Measurements from ENCODE around the gene F2R. TPM values are rescaled to one million over a fixed set of nuclear protein-coding genes. Genes with fewer than 3 reads are reported as not detected.

The F2R gene
- polyA plus RNA-seq (2013, experiment 1 of 2), result 368 TPM
- polyA plus RNA-seq (2013, experiment 2 of 2), result 390 TPM

DNA sequence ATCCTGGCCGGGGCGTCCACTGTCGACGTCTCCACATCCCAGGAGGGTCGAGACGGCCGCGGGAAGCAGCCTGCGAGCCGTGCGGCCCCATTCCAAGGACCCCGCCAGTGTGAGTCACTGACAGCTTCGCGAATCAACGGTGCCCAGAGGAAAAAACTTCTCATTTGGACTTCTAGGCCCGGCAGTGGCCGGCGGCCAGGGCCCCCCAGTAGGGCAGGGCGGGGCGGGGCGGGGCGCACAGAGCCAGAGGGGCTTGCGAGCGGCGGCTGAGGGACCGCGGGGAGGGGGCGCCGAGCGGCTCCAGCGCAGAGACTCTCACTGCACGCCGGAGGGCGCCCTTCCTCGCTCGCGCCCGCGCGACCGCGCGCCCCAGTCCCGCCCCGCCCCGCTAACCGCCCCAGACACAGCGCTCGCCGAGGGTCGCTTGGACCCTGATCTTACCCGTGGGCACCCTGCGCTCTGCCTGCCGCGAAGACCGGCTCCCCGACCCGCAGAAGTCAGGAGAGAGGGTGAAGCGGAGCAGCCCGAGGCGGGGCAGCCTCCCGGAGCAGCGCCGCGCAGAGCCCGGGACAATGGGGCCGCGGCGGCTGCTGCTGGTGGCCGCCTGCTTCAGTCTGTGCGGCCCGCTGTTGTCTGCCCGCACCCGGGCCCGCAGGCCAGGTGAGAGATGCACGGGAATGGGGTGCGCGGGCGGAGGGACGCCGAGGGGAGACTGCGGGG, at the start of gene F2R:
Gene F2R (plus strand): TSS at position 391 of the 720 bp plus-strand sequence. CDS start 182 bp downstream, at position 573.
- peaks cover 17% of the 10 kb centered on the region for H3K4me1 ChIP-seq (ENCODE audit: control insufficient read depth, insufficient read depth, low read depth, low read length)
- H4K8ac ChIP-seq (ENCODE audit: low read length), result peak within 1 kb of the TSS; percentile 98

GRCh38 chr5:76667495-76667894, 48.4 kb upstream of the F2R start:
- Histone ChIP-seq H3K79me1 (replicated peaks; ENCODE audit: low read length, poor library complexity, severe bottlenecking) (no peaks in the 10 kb centered on the region), H4K8ac (ENCODE audit: low read length) (no peak overlapping the region), H2AK5ac (ENCODE audit: low read length, severe bottlenecking) (no peak overlapping the region), H2BK15ac (ENCODE audit: low read depth, poor library complexity, severe bottlenecking) (no peak overlapping the region), H2BK120ac (ENCODE audit: low read depth, low read length) (no peak overlapping the region), H3K36me3 (ENCODE audit: control insufficient read depth in 1 of 2, insufficient read depth in 2 of 2, low read depth in 1 of 2, low read length in 2 of 2) (no peaks in the 10 kb centered on the region), H3K14ac (ENCODE audit: low read length in 2 of 2) (peak overlapping the region in 1 of 2 experiments; percentile 65), H3K4me1 (ENCODE audit: control insufficient read depth, insufficient read depth, low read depth, low read length) (peaks cover 6% of the 10 kb centered on the region), H2BK12ac (ENCODE audit: low read length in 2 of 2) (peak overlapping the region in 1 of 2 experiments; percentile 86), H3K18ac (ENCODE audit: low read depth in 1 of 2, low read length in 2 of 2) (no peak overlapping the region), H3K4me3 (ENCODE audit: insufficient read depth in 1 of 2, low read depth in 1 of 2, low read length in 2 of 2) (no peak overlapping the region), H3K9me3 (ENCODE audit: control insufficient read depth, low read length) (no peaks in the 10 kb centered on the region), H3K23ac (ENCODE audit: low read length in 2 of 2) (no peak overlapping the region), H3K4ac (ENCODE audit: low read depth in 1 of 2, low read length in 2 of 2) (peak overlapping the region in 1 of 2 experiments; percentile 75), H3K27ac (ENCODE audit: low read length, poor library complexity, severe bottlenecking) (no peak overlapping the region), H4K91ac (ENCODE audit: low read length) (no peak overlapping the region), H3K9ac (ENCODE audit: low read length) (no peak overlapping the region), H3K27me3 (ENCODE audit: control insufficient read depth in 1 of 2, insufficient read depth in 1 of 2, low read length in 2 of 2) (no peaks in the 10 kb centered on the region), H3K4me2 (ENCODE audit: low read length, poor library complexity, severe bottlenecking) (no peak overlapping the region), H2AFZ (ENCODE audit: low read depth, low read length) (no peak overlapping the region), H2BK5ac (ENCODE audit: low read depth, low read length, poor library complexity, severe bottlenecking) (no peak overlapping the region)
- 62% methylated on average over 1 of the region's 2 CpGs for WGBS
- DNase-seq, result no peak

More for the DNA sequence above, at the start of gene F2R:
- H2BK120ac ChIP-seq (ENCODE audit: low read depth, low read length), result peak within 1 kb of the TSS; percentile 96
- H3K4ac ChIP-seq (ENCODE audit: low read depth in 1 of 2, low read length in 2 of 2), result peak within 1 kb of the TSS; percentile 92 to 100
- peak within 1 kb of the TSS; percentile 89 to 95 for H2BK12ac ChIP-seq (ENCODE audit: low read length in 2 of 2)
- peak within 1 kb of the TSS; percentile 100 for H3K18ac ChIP-seq (ENCODE audit: low read depth in 1 of 2, low read length in 2 of 2)
- no peaks in the 10 kb centered on the region for H3K27me3 ChIP-seq (ENCODE audit: control insufficient read depth in 1 of 2, insufficient read depth in 1 of 2, low read length in 2 of 2)
- peak; percentile 87 for DNase-seq
- H3K9me3 ChIP-seq (ENCODE audit: control insufficient read depth, low read length), result no peaks in the 10 kb centered on the region
- peak within 1 kb of the TSS; percentile 94 for H3K4me2 ChIP-seq (ENCODE audit: low read length, poor library complexity, severe bottlenecking)
- peak within 1 kb of the TSS; percentile 37 for H3K27ac ChIP-seq (ENCODE audit: low read length, poor library complexity, severe bottlenecking)
- H3K79me1 ChIP-seq (replicated peaks; ENCODE audit: low read length, poor library complexity, severe bottlenecking), result peaks cover 7% of the 10 kb centered on the region
- H4K91ac ChIP-seq (ENCODE audit: low read length), result peak within 1 kb of the TSS; percentile 97
- H3K36me3 ChIP-seq (ENCODE audit: control insufficient read depth in 1 of 2, insufficient read depth in 2 of 2, low read depth in 1 of 2, low read length in 2 of 2), result peaks cover 0 to 3% of the 10 kb centered on the region in 2 experiments
- peak within 1 kb of the TSS; percentile 87 for H2AFZ ChIP-seq (ENCODE audit: low read depth, low read length)
- H2AK5ac ChIP-seq (ENCODE audit: low read length, severe bottlenecking), result peak within 1 kb of the TSS; percentile 87
- H3K14ac ChIP-seq (ENCODE audit: low read length in 2 of 2), result peak within 1 kb of the TSS; percentile 94 to 100
- peak within 1 kb of the TSS; percentile 91 for H3K9ac ChIP-seq (ENCODE audit: low read length)
- peak within 1 kb of the TSS in 1 of 2 experiments; percentile 100 for H3K23ac ChIP-seq (ENCODE audit: low read length in 2 of 2)
- WGBS, result under 1% methylated on average over 59 of the region's 82 CpGs
- H2BK15ac ChIP-seq (ENCODE audit: low read depth, poor library complexity, severe bottlenecking), result peak within 1 kb of the TSS; percentile 94
- peak within 1 kb of the TSS; percentile 89 to 91 for H3K4me3 ChIP-seq (ENCODE audit: insufficient read depth in 1 of 2, low read depth in 1 of 2, low read length in 2 of 2)
- peak within 1 kb of the TSS; percentile 71 for H2BK5ac ChIP-seq (ENCODE audit: low read depth, low read length, poor library complexity, severe bottlenecking)

- Histone ChIP-seq H3K4me2 (ENCODE audit: low read length, poor library complexity, severe bottlenecking) (no peak overlapping the region), H3K36me3 (ENCODE audit: control insufficient read depth in 1 of 2, insufficient read depth in 2 of 2, low read depth in 1 of 2, low read length in 2 of 2) (no peaks in the 10 kb centered on the region), H3K9me3 (ENCODE audit: control insufficient read depth, low read length) (no peaks in the 10 kb centered on the region), H4K91ac (ENCODE audit: low read length) (no peak overlapping the region), H2BK120ac (ENCODE audit: low read depth, low read length) (no peak overlapping the region), H4K8ac (ENCODE audit: low read length) (no peak overlapping the region), H2AK5ac (ENCODE audit: low read length, severe bottlenecking) (no peak overlapping the region), H3K18ac (ENCODE audit: low read depth in 1 of 2, low read length in 2 of 2) (no peak overlapping the region), H3K9ac (ENCODE audit: low read length) (no peak overlapping the region), H2BK5ac (ENCODE audit: low read depth, low read length, poor library complexity, severe bottlenecking) (no peak overlapping the region), H3K27ac (ENCODE audit: low read length, poor library complexity, severe bottlenecking) (no peak overlapping the region), H3K14ac (ENCODE audit: low read length in 2 of 2) (no peak overlapping the region), H2AFZ (ENCODE audit: low read depth, low read length) (no peak overlapping the region), H3K23ac (ENCODE audit: low read length in 2 of 2) (no peak overlapping the region), H2BK12ac (ENCODE audit: low read length in 2 of 2) (no peak overlapping the region), H2BK15ac (ENCODE audit: low read depth, poor library complexity, severe bottlenecking) (no peak overlapping the region), H3K4me3 (ENCODE audit: insufficient read depth in 1 of 2, low read depth in 1 of 2, low read length in 2 of 2) (no peak overlapping the region), H3K79me1 (replicated peaks; ENCODE audit: low read length, poor library complexity, severe bottlenecking) (no peaks in the 10 kb centered on the region), H3K4ac (ENCODE audit: low read depth in 1 of 2, low read length in 2 of 2) (no peak overlapping the region), H3K4me1 (ENCODE audit: control insufficient read depth, insufficient read depth, low read depth, low read length) (peaks cover 3% of the 10 kb centered on the region), H3K27me3 (ENCODE audit: control insufficient read depth in 1 of 2, insufficient read depth in 1 of 2, low read length in 2 of 2) (no peaks in the 10 kb centered on the region)
- no peak for DNase-seq
- WGBS, result 90% methylated on average over 5 of the region's 5 CpGs
Observed at GRCh38 chr5:76669245-76669644, 46.7 kb upstream of the F2R start.

- no peak overlapping the region for H3K27ac ChIP-seq (ENCODE audit: low read length, poor library complexity, severe bottlenecking)
- H4K91ac ChIP-seq (ENCODE audit: low read length), result no peak overlapping the region
- no peaks in the 10 kb centered on the region for H3K27me3 ChIP-seq (ENCODE audit: control insufficient read depth in 1 of 2, insufficient read depth in 1 of 2, low read length in 2 of 2)
- H3K4me1 ChIP-seq (ENCODE audit: control insufficient read depth, insufficient read depth, low read depth, low read length), result peaks cover 1% of the 10 kb centered on the region
- no peaks in the 10 kb centered on the region for H3K79me1 ChIP-seq (replicated peaks; ENCODE audit: low read length, poor library complexity, severe bottlenecking)
- no peak overlapping the region for H2AFZ ChIP-seq (ENCODE audit: low read depth, low read length)
- H3K9me3 ChIP-seq (ENCODE audit: control insufficient read depth, low read length), result no peaks in the 10 kb centered on the region
- no peak for DNase-seq
- WGBS, result 86% methylated on average over 1 of the region's 3 CpGs
- no peak overlapping the region for H3K9ac ChIP-seq (ENCODE audit: low read length)
- peak overlapping the region in 1 of 2 experiments; percentile 87 for H2BK12ac ChIP-seq (ENCODE audit: low read length in 2 of 2)
- no peaks in the 10 kb centered on the region for H3K36me3 ChIP-seq (ENCODE audit: control insufficient read depth in 1 of 2, insufficient read depth in 2 of 2, low read depth in 1 of 2, low read length in 2 of 2)
- no peak overlapping the region for H3K4ac ChIP-seq (ENCODE audit: low read depth in 1 of 2, low read length in 2 of 2)
- no peak overlapping the region for H2BK5ac ChIP-seq (ENCODE audit: low read depth, low read length, poor library complexity, severe bottlenecking)
- no peak overlapping the region for H3K23ac ChIP-seq (ENCODE audit: low read length in 2 of 2)
- H2BK120ac ChIP-seq (ENCODE audit: low read depth, low read length), result no peak overlapping the region
- H4K8ac ChIP-seq (ENCODE audit: low read length), result no peak overlapping the region
- no peak overlapping the region for H3K4me2 ChIP-seq (ENCODE audit: low read length, poor library complexity, severe bottlenecking)
- H2AK5ac ChIP-seq (ENCODE audit: low read length, severe bottlenecking), result no peak overlapping the region
- H2BK15ac ChIP-seq (ENCODE audit: low read depth, poor library complexity, severe bottlenecking), result no peak overlapping the region
- no peak overlapping the region for H3K14ac ChIP-seq (ENCODE audit: low read length in 2 of 2)
- H3K4me3 ChIP-seq (ENCODE audit: insufficient read depth in 1 of 2, low read depth in 1 of 2, low read length in 2 of 2), result no peak overlapping the region
- peak overlapping the region in 1 of 2 experiments; percentile 59 for H3K18ac ChIP-seq (ENCODE audit: low read depth in 1 of 2, low read length in 2 of 2)
Observed at GRCh38 chr5:76670508-76670907, 45.4 kb upstream of the F2R start.

Measured in mesenchymal stem cell (in vitro differentiated cells and primary cell).